ENCODE results near the gene CYP27A1. TPM values are rescaled to one million over a fixed set of nuclear protein-coding genes. Genes with fewer than 3 reads are reported as not detected.

CYP27A1 gene
- total RNA-seq, 1 donor from 2014 or later = 10.8 TPM

DNA sequence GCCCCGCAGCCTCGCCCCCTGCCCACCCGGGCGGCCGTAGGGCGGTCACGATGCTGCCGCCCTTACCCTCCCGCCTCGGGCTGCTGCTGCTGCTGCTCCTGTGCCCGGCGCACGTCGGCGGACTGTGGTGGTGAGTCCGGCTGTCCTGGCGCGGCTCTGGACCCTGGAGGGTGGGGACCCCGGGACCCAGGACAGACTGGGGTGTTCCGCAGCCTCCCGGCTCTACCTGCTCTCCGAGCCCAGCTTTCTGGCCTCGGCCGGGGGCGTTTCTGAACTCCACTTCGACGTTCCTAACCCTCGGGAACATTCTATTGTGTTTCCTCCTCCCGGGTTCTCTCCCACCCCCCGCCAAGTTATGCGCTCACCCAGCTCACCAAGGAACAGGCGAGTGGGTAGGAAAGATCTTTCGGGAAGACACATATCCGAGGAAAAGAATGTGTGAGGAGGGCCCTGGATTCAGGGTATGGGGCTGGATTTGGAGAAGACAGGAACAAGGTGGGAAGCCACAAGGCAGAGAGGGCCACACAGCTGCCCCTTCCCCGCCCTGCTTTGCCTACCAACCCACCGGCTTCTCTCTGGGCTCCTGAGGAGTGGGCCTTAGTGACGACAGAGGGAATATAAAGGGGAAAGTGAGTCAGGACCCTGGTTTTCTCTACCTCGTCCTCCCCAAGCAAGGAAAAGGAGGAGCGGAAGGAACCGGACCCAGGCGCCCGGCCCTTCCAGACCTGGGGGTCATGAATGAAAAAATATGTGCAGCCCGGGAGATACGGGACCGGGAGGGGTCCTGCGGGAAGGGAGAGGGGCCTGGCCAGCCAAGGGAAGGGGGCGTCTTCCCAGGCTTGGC, 78.3 kb downstream of the CYP27A1 start:
- DNase-seq = no peak

DNA sequence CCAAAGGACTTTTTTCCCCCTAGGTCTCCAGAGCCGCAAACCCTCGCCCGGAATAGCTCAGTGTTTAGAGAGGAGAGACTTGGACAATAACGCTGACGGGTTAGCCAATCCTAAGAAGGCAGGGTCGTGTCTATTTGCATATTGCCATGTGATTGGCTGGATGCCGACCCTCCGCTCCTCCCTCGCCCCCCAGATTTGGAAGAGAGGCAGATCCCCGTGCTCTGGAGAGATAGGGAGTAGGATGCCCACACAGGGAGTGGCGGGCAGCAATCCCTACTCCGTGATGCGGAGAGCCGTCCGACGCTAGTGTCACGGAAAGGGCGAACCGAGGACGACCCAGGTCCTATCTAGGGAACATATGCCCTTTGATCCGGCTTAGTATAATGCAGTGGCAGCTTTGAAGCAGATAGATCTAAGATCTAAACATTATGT, 79.0 kb downstream of the CYP27A1 start:
- peak; percentile 82 for DNase-seq

DNA sequence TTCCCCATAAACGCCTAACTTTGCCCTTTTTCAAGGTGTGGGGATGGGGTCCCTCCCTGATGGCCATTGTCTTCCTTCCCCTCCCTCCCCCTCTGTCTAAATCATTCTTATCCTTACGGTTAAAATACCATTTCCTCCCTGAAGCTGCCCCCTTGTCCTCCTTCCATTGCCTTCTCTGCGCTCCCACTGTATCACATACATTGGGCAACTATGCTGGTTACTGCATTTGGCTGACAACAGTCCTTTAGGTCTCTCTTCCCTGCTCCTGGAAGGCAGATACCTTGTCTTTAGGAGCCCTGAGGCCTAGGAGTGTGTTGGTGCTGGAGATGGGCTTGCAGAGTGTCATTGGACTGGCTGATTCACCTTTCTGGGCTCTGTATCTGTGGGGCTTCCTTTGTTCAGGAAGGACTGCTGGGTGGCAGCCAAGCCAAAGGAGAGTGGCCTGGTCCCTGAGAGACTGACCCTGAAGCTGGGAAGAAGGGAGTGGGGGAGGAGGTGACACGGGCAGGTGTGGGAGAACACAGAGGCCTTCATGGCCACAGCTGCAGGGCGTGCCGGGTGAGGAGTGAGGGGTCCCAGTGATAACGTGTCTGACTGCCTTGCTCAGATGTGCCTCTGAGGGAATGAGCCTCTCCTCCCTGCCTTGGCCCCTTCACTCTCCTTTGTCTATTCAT, 79.8 kb downstream of the CYP27A1 start:
- DNase-seq = no peak

DNA sequence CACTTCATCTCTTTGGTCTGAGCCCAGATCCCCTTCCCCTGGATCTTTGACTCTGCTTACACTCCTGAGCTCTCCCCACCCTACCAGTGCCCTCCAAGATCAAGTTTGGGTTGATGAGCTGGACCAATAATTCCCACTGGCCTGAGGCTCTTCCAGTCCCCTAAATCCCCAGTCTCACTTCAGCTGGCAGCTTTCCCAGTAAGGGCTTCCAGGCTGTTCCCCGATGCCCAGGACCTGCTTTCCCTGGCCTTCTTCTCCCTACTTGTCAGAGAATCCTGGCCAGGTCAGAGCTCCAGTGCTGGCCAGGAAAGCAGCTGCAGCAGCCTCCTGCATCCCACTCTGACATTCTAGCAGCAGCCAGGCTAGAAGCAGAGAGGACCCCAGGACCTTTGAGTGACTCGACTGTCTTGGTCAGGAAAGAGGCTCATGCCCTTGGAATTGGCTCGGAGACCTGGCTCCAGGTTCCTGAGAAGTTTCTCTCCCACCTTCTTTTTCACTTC, 81.1 kb downstream of the CYP27A1 start:
- DNase-seq = no peak

Other genes with a start within 250 kb of the CYP27A1 start
- gene USP37, start 213.8 kb upstream of the CYP27A1 start, total RNA-seq = 19.9 TPM
- 32.5 TPM for gene CNOT9, start 213.3 kb upstream of the CYP27A1 start, total RNA-seq
- 2.8 TPM for gene PLCD4, start 174.2 kb upstream of the CYP27A1 start, total RNA-seq
- gene ZNF142, start 122.5 kb upstream of the CYP27A1 start, total RNA-seq = 8.7 TPM
- gene BCS1L, start 122.5 kb upstream of the CYP27A1 start, total RNA-seq = 19.5 TPM
- gene RNF25, start 110.1 kb upstream of the CYP27A1 start, total RNA-seq = 10.7 TPM
- 20.0 TPM for gene STK36, start 110.1 kb upstream of the CYP27A1 start, total RNA-seq
- gene TTLL4, start 71.3 kb upstream of the CYP27A1 start, total RNA-seq = 20.6 TPM
- gene PRKAG3, start 49.7 kb downstream of the CYP27A1 start, total RNA-seq = 2.5 TPM
- 1.7 TPM for gene WNT6, start 77.7 kb downstream of the CYP27A1 start, total RNA-seq
- gene WNT10A, start 98.7 kb downstream of the CYP27A1 start, total RNA-seq = 5.7 TPM
- gene CDK5R2, start 177.5 kb downstream of the CYP27A1 start, total RNA-seq = not detected
- gene FEV, start 203.0 kb downstream of the CYP27A1 start, total RNA-seq = not detected
- gene CRYBA2, start 211.3 kb downstream of the CYP27A1 start, total RNA-seq = not detected

Measured in skin of body (tissue), 2 donors.